ENCODE results near the gene XDH.

DNA sequence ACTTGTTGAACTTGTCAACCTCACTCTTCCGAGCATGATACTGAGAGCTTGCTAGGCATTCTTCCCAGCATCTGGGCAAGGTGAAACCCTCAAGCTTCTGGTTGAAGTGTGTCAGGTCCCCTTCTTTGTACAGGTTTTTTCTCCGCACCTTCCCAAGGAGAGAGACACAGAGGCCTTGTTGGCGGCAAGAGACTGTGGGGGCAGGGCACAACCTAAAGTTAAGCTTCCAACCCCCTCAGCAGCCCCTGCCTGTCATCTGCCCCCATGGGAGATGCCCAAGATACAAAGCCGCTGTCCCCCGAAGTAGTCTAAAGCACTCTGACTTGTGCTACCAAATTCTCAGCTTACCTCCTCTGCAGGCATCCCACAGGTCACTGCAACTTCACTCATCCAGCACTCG lies 64.9 kb downstream of the XDH start:
- TF ChIP-seq EP300 (IDR thresholded peaks at IDR 0.05) (no peak), POLR2A (IDR thresholded peaks at IDR 0.05) (no peak), POLR2AphosphoS5 (IDR thresholded peaks at IDR 0.05) (no peak)
- TF ChIP-seq, protein P1, sequence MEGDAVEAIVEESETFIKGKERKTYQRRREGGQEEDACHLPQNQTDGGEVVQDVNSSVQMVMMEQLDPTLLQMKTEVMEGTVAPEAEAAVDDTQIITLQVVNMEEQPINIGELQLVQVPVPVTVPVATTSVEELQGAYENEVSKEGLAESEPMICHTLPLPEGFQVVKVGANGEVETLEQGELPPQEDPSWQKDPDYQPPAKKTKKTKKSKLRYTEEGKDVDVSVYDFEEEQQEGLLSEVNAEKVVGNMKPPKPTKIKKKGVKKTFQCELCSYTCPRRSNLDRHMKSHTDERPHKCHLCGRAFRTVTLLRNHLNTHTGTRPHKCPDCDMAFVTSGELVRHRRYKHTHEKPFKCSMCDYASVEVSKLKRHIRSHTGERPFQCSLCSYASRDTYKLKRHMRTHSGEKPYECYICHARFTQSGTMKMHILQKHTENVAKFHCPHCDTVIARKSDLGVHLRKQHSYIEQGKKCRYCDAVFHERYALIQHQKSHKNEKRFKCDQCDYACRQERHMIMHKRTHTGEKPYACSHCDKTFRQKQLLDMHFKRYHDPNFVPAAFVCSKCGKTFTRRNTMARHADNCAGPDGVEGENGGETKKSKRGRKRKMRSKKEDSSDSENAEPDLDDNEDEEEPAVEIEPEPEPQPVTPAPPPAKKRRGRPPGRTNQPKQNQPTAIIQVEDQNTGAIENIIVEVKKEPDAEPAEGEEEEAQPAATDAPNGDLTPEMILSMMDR (IDR thresholded peaks at IDR 0.05), result no peak

Data from suprapubic skin (tissue), 4 donors.